NCI-H146 treated with DMSO at 0.1 percent for 48 hours (cell line): ENCODE results near the gene USP3.

Experiments
- DNase-seq: peaks from one replicate; lab custom pipeline; 2025; ENCODE audit not compliant: unreplicated experiment; lab: John Stamatoyannopoulos, UW

The USP3 gene

GRCh38 chr15:63538876-63539275, 34.5 kb downstream of the USP3 start:
- no peak for DNase-seq

GRCh38 chr15:63539521-63539920, 35.1 kb downstream of the USP3 start:
- DNase-seq: no peak

GRCh38 chr15:63539998-63540397, 35.6 kb downstream of the USP3 start:
- DNase-seq: no peak

- DNase-seq: no peak
These were observed 36.1 kb downstream of the USP3 start for GRCh38 chr15:63540449-63540848.

GRCh38 chr15:63544258-63545026, 40.0 kb downstream of the USP3 start:
- no peak for DNase-seq

GRCh38 chr15:63545520-63545919, 41.1 kb downstream of the USP3 start:
- no peak for DNase-seq

GRCh38 chr15:63551400-63551799, 47.0 kb downstream of the USP3 start:
- DNase-seq: no peak

- DNase-seq: no peak
These were observed 49.0 kb downstream of the USP3 start for GRCh38 chr15:63553388-63553791.

- no peak for DNase-seq
These were observed 50.0 kb downstream of the USP3 start for GRCh38 chr15:63554337-63554927.

- DNase-seq: no peak
These were observed 51.1 kb downstream of the USP3 start for GRCh38 chr15:63555507-63555906.

GRCh38 chr15:63556246-63556645, 51.9 kb downstream of the USP3 start:
- no peak for DNase-seq

- no peak for DNase-seq
These were observed 52.3 kb downstream of the USP3 start for GRCh38 chr15:63556736-63557135.

- no peak for DNase-seq
These were observed 55.4 kb downstream of the USP3 start for GRCh38 chr15:63559753-63560152.

GRCh38 chr15:63560741-63561448, 56.5 kb downstream of the USP3 start:
- DNase-seq: no peak

GRCh38 chr15:63564093-63564492, 59.7 kb downstream of the USP3 start:
- DNase-seq: no peak

GRCh38 chr15:63565536-63566186, 61.3 kb downstream of the USP3 start:
- DNase-seq: no peak

- no peak for DNase-seq
These were observed 68.5 kb downstream of the USP3 start for GRCh38 chr15:63572749-63573464.

GRCh38 chr15:63573533-63573932, 69.1 kb downstream of the USP3 start:
- no peak for DNase-seq

GRCh38 chr15:63575312-63575711, 70.9 kb downstream of the USP3 start:
- DNase-seq: no peak

- DNase-seq: no peak
These were observed 72.0 kb downstream of the USP3 start for GRCh38 chr15:63576441-63576840.

GRCh38 chr15:63582179-63582578, 77.8 kb downstream of the USP3 start:
- no peak for DNase-seq
